Peyer's patch (tissue), 4 donors: ENCODE results near the gene OXLD1. TPM values are rescaled to one million over a fixed set of nuclear protein-coding genes. Genes with fewer than 3 reads are reported as not detected.

Experiments
- DNase-seq, 3 donors: peaks; one replicate each; pipeline ENCODE4 v3.0.0-alpha.2; 2017 to 2019
- H3K27ac ChIP-seq, 4 donors: fragments of 200-600 bp; sonication (generic); one replicate each; pipeline ENCODE4 v1.5.1; 2016 to 2019
- H3K27me3 ChIP-seq, 2 donors: fragments of 200-600 bp; sonication (generic); one replicate each; pipeline ENCODE4 v1.5.1; 2019
- H3K36me3 ChIP-seq, 3 donors: fragments of 200-600 bp; sonication (generic); one replicate each; pipeline ENCODE4 v1.5.1; 2016 to 2019
- H3K4me1 ChIP-seq, 4 donors: fragments of 200-600 bp; sonication (generic); one replicate each; pipeline ENCODE4 v1.5.1; 2016 to 2019
- H3K4me3 ChIP-seq, 4 donors: fragments of 200-600 bp; sonication (generic); 1 replicate in 3 of 4; 2 replicates in 1 of 4; pipeline ENCODE4 v1.5.1; 2016 to 2019; ENCODE audit warnings: mild to moderate bottlenecking in 1 of 4
- H3K9me3 ChIP-seq, 4 donors: fragments of 200-600 bp; sonication (generic); one replicate each; pipeline ENCODE4 v1.5.1; 2016 to 2019; ENCODE audit warnings: mild to moderate bottlenecking in 1 of 4
- CTCF ChIP-seq, 6 experiments: fragments of 450-650 bp in 4 of 6; fragments of 200-600 bp in 2 of 6; sonication (generic) in 1 of 6; IDR thresholded peaks; one replicate each; pipeline ENCODE4 v1.5.1; 2017 to 2019; ENCODE audit warnings: antibody characterized with exemption in 6 of 6, mild to moderate bottlenecking in 3 of 6, moderate library complexity in 1 of 6
- POLR2A ChIP-seq, 2 donors: fragments of 450-650 bp; IDR thresholded peaks; one replicate each; pipeline ENCODE4 v1.5.1; 2017; ENCODE audit warnings: antibody characterized with exemption in 2 of 2, mild to moderate bottlenecking in 2 of 2, moderate library complexity in 2 of 2
- total RNA-seq, 4 donors: library from RNA; depleted of rRNA; stranded (reverse); fragments of >200 nt; gene quantifications; one replicate each; pipeline ENCODE4 v1.1.0, GENCODE V29; 2016

Gene OXLD1
- total RNA-seq, 4 donors from 2014 or later: 1.7 to 55.4 (median 41.9) TPM

- Histone ChIP-seq H3K27ac (no peak overlapping the region), H3K9me3 (no peaks in the 10 kb centered on the region), H3K4me3 (no peak overlapping the region), H3K4me1 (peaks cover 0 to 6% (median 4%) of the 10 kb centered on the region in 4 donors), H3K27me3 (no peaks in the 10 kb centered on the region), H3K36me3 (peaks cover 0 to 5% (median 0%) of the 10 kb centered on the region in 3 donors)
- DNase-seq: no peak
- TF ChIP-seq CTCF (IDR thresholded peaks at IDR 0.05): no peak
- no peak for TF ChIP-seq POLR2A (IDR thresholded peaks at IDR 0.05)
Observed at GRCh38 chr17:81660441-81660840, 6.0 kb downstream of the OXLD1 start.

GRCh38 chr17:81659038-81659437, 7.4 kb downstream of the OXLD1 start:
- no peak for TF ChIP-seq CTCF (IDR thresholded peaks at IDR 0.05)
- no peak for TF ChIP-seq POLR2A (IDR thresholded peaks at IDR 0.05)
- no peak overlapping the region for H3K4me3 ChIP-seq
- no peaks in the 10 kb centered on the region for H3K4me1 ChIP-seq
- no peak overlapping the region for H3K27ac ChIP-seq
- H3K27me3 ChIP-seq: no peaks in the 10 kb centered on the region
- no peak for DNase-seq
- H3K9me3 ChIP-seq: no peaks in the 10 kb centered on the region
- no peaks in the 10 kb centered on the region for H3K36me3 ChIP-seq

GRCh38 chr17:81656835-81657234, 9.6 kb downstream of the OXLD1 start:
- H3K4me3 ChIP-seq: no peak overlapping the region
- H3K9me3 ChIP-seq: no peaks in the 10 kb centered on the region
- H3K27me3 ChIP-seq: no peaks in the 10 kb centered on the region
- DNase-seq: no peak
- H3K36me3 ChIP-seq: no peaks in the 10 kb centered on the region
- no peak overlapping the region for H3K27ac ChIP-seq
- no peaks in the 10 kb centered on the region for H3K4me1 ChIP-seq
- no peak for TF ChIP-seq CTCF (IDR thresholded peaks at IDR 0.05)
- no peak for TF ChIP-seq POLR2A (IDR thresholded peaks at IDR 0.05)

GRCh38 chr17:81656118-81656743, 10.2 kb downstream of the OXLD1 start, which contains the start of gene PDE6G:
Gene PDE6G, minus strand, starts transcription at chr17:81656542. Its CDS starts 3,237 bp downstream, at chr17:81653305.
- no peak for TF ChIP-seq CTCF (IDR thresholded peaks at IDR 0.05)
- Histone ChIP-seq H3K4me1 (no peaks in the 10 kb centered on the region), H3K4me3 (no peak within 1 kb of the TSS), H3K27ac (no peak within 1 kb of the TSS), H3K27me3 (no peaks in the 10 kb centered on the region), H3K36me3 (no peaks in the 10 kb centered on the region), H3K9me3 (no peaks in the 10 kb centered on the region)
- no peak for DNase-seq

GRCh38 chr17:81655378-81656117, 10.9 kb downstream of the OXLD1 start:
- H3K27me3 ChIP-seq: no peaks in the 10 kb centered on the region
- no peaks in the 10 kb centered on the region for H3K9me3 ChIP-seq
- TF ChIP-seq POLR2A (IDR thresholded peaks at IDR 0.05) (no peak), CTCF (IDR thresholded peaks at IDR 0.05) (no peak)
- no peak overlapping the region for H3K27ac ChIP-seq
- no peak for DNase-seq
- H3K4me3 ChIP-seq: no peak overlapping the region
- H3K36me3 ChIP-seq: no peaks in the 10 kb centered on the region
- no peaks in the 10 kb centered on the region for H3K4me1 ChIP-seq
